ENCODE data around the gene COLEC12.

The COLEC12 gene

GRCh38 chr18:354471-354870 is 146.0 kb downstream of the COLEC12 start:
- ATAC-seq, result no peak

GRCh38 chr18:354003-354402 is 146.5 kb downstream of the COLEC12 start:
- ATAC-seq, result no peak

GRCh38 chr18:352438-352837 is 148.1 kb downstream of the COLEC12 start:
- no peak for ATAC-seq

GRCh38 chr18:350953-351572 is 149.4 kb downstream of the COLEC12 start:
- ATAC-seq, result no peak

GRCh38 chr18:346600-346999 is 153.9 kb downstream of the COLEC12 start:
- ATAC-seq, result no peak

- ATAC-seq, result no peak
These were observed 159.4 kb downstream of the COLEC12 start for GRCh38 chr18:341102-341501.

- ATAC-seq, result no peak
These were observed 160.5 kb downstream of the COLEC12 start for GRCh38 chr18:340044-340443.

- no peak for ATAC-seq
These were observed 161.3 kb downstream of the COLEC12 start for GRCh38 chr18:339200-339599.

- no peak for ATAC-seq
These were observed 163.8 kb downstream of the COLEC12 start for GRCh38 chr18:336713-337112.

- ATAC-seq, result no peak
These were observed 164.8 kb downstream of the COLEC12 start for GRCh38 chr18:335733-336132.

GRCh38 chr18:334575-335132 is 165.8 kb downstream of the COLEC12 start:
- ATAC-seq, result no peak

- no peak for ATAC-seq
These were observed 167.6 kb downstream of the COLEC12 start for GRCh38 chr18:332721-333510.

- ATAC-seq, result no peak
These were observed 168.5 kb downstream of the COLEC12 start for GRCh38 chr18:332007-332406.

- no peak for ATAC-seq
These were observed 169.2 kb downstream of the COLEC12 start for GRCh38 chr18:331221-331821.

- no peak for ATAC-seq
These were observed 171.6 kb downstream of the COLEC12 start for GRCh38 chr18:328928-329327.

GRCh38 chr18:326846-327245 is 173.7 kb downstream of the COLEC12 start:
- no peak for ATAC-seq

GRCh38 chr18:323253-323622 is 177.3 kb downstream of the COLEC12 start:
- ATAC-seq, result no peak

- no peak for ATAC-seq
These were observed 178.5 kb downstream of the COLEC12 start for GRCh38 chr18:321865-322467.

GRCh38 chr18:320155-320554 is 180.3 kb downstream of the COLEC12 start:
- no peak for ATAC-seq

GRCh38 chr18:319720-320119 is 180.8 kb downstream of the COLEC12 start:
- no peak for ATAC-seq

GRCh38 chr18:318791-319291 is 181.7 kb downstream of the COLEC12 start:
- ATAC-seq, result no peak

- no peak for ATAC-seq
These were observed 182.9 kb downstream of the COLEC12 start for GRCh38 chr18:317618-318017.

- no peak for ATAC-seq
These were observed 184.1 kb downstream of the COLEC12 start for GRCh38 chr18:316393-316792.

Measured in activated CD4-positive, CD25-positive, alpha-beta regulatory T cell treated with anti-CD3 and anti-CD28 coated beads, Interleukin-2, amount 50 U/mL, for 24 hours (primary cell).